Gastroesophageal sphincter (tissue), 3 donors: ENCODE results near the gene TSPAN4.

ENCODE experiments used
- EP300 ChIP-seq: sonication (generic); formaldehyde crosslinking; IDR thresholded peaks from one replicate; pipeline ENCODE4 v1.6.1; 2017; ENCODE audit warnings: antibody characterized with exemption, mild to moderate bottlenecking
- POLR2A ChIP-seq, 2 donors: fragments of 450-650 bp; IDR thresholded peaks; one replicate each; pipeline ENCODE4 v1.6.1; 2017; ENCODE audit warnings: antibody characterized with exemption in 2 of 2, mild to moderate bottlenecking in 2 of 2, moderate library complexity in 1 of 2
- POLR2AphosphoS5 ChIP-seq: sonication (generic); formaldehyde crosslinking; IDR thresholded peaks from one replicate; pipeline ENCODE4 v1.6.1; 2017; ENCODE audit warnings: antibody characterized with exemption
- TF ChIP-seq, protein P1 (sequence below), 4 experiments: fragments of 200-600 bp in 2 of 4; fragments of 450-650 bp in 2 of 4; sonication (generic) in 1 of 4; IDR thresholded peaks; one replicate each; pipeline ENCODE4 v1.5.1; 2017 to 2019; ENCODE audit warnings: antibody characterized with exemption in 4 of 4, mild to moderate bottlenecking in 2 of 4, moderate library complexity in 2 of 4

GRCh38 chr11:867856-868358 is 25.3 kb downstream of the TSPAN4 start:
- TF ChIP-seq POLR2A (IDR thresholded peaks at IDR 0.05) (no peak), EP300 (no peak), POLR2AphosphoS5 (no peak)
- TF ChIP-seq, protein P1, sequence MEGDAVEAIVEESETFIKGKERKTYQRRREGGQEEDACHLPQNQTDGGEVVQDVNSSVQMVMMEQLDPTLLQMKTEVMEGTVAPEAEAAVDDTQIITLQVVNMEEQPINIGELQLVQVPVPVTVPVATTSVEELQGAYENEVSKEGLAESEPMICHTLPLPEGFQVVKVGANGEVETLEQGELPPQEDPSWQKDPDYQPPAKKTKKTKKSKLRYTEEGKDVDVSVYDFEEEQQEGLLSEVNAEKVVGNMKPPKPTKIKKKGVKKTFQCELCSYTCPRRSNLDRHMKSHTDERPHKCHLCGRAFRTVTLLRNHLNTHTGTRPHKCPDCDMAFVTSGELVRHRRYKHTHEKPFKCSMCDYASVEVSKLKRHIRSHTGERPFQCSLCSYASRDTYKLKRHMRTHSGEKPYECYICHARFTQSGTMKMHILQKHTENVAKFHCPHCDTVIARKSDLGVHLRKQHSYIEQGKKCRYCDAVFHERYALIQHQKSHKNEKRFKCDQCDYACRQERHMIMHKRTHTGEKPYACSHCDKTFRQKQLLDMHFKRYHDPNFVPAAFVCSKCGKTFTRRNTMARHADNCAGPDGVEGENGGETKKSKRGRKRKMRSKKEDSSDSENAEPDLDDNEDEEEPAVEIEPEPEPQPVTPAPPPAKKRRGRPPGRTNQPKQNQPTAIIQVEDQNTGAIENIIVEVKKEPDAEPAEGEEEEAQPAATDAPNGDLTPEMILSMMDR (IDR thresholded peaks at IDR 0.05): no peak
